ENCODE results near the gene SLC35A5.

The SLC35A5 gene

GRCh38 chr3:112627919-112628466 lies 66.1 kb downstream of the SLC35A5 start:
- DNase-seq, result no peak

GRCh38 chr3:112629425-112629824 lies 67.6 kb downstream of the SLC35A5 start:
- DNase-seq, result no peak

- no peak for DNase-seq
Observed at GRCh38 chr3:112631257-112631656, 69.4 kb downstream of the SLC35A5 start.

GRCh38 chr3:112632596-112632995 lies 70.8 kb downstream of the SLC35A5 start:
- no peak for DNase-seq

GRCh38 chr3:112633191-112633590 lies 71.3 kb downstream of the SLC35A5 start:
- DNase-seq, result no peak

GRCh38 chr3:112633757-112634156 lies 71.9 kb downstream of the SLC35A5 start:
- no peak for DNase-seq

GRCh38 chr3:112634786-112635541 lies 73.1 kb downstream of the SLC35A5 start:
- DNase-seq, result no peak
